Measurements from ENCODE around the gene BCKDK.

The BCKDK gene

DNA sequence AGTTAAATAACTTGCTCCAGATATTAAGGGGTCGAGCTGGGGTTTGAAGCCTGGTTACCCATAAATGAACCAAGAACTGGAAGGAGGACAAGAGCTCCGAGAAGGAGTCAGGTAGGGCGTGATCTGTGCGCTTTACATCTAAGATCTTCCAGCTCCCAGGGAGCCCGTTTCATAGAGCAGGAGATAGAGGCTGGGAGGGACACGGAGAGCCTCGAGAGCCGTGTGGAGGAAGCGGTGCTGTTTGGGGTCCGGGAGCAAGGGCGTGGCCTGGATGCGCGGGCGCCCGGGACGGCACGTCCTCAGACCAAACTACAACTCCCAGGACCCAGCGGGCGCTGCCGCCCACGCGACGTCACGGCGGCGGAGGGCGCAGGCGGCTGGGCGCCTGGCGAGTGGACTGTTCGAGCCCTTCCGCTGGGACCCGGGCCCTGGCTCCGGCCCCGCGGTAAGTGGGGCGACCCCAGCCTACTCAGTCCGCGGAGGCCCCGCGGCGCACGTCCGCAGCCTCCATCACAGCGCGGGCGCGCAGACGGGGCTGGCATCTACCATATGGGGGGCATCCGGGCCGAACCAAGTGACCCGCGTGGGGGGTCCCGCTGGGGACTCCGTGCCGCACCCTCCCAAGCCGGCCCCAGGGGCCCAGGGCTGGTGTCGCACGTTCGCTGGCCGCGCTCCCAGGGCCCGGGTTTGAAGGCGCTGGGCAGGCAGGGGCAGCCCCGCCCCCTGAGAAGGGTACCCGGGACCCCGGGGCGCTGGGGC lies at the start of gene BCKDK:
Gene BCKDK, plus strand, starts transcription at position 352 of the 759 bp plus-strand sequence. CDS start 838 bp downstream, outside the sequence.
- peak; percentile 14 for DNase-seq

- DNase-seq, result no peak
These were observed 46.9 kb upstream of the BCKDK start for GRCh38 chr16:31061126-31061812.

- DNase-seq, result no peak
These were observed 46.3 kb upstream of the BCKDK start for GRCh38 chr16:31061813-31062440.

DNA sequence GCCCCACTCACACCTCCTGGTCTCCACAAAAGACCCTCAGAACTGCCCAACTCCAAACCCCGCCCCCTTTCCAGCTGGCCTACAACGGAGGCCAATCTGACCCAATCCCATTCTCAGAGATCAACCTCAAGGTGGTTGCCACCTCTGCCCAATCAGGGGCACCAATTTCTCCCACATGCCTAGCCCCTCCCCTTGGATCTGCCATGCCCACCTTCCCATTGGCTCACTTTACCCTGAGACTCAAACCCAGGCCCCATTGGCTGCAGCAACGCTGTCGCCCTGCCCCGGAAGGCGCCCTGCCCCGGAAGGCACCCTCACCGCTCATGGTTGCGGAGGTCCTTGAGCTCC lies 44.7 kb upstream of the BCKDK start:
- no peak for DNase-seq

DNA sequence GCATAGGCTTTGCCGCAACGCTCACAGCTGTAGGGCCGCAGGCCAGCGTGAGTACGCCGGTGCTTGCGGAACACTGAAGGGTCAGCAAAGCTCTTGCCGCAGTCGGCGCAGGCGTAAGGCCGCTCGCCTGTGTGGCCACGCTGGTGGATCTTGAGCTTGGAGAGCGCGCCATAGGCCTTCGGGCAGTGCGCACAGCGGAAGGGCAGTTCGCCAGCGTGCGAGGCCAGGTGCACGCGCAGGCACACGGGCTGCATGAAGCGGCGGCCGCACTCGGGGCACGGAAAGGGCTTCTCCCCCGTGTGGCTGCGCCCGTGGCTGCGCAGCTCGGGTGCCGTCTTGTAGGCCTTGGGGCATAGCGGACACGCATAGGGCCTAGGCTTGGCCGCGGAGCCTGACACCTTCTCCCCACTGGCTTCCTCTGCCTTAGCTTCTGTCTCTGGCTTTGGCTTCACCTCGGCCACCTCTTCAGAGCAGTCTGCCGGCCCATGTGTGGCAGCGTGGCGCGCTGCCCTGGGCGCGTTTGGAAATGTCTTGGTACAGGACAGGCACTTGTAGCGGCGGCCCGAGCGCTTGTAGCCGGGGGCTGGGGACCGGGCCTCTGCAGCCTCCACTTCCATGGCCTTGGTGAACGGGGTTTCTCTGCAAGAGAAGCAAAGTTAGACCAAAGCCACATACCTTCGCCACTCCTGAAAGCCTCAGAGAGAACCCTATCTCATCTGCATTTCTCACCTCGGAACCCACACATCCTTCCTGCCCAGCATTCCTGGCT lies 44.2 kb upstream of the BCKDK start:
- DNase-seq, result no peak

- no peak for DNase-seq
These were observed 43.2 kb upstream of the BCKDK start for GRCh38 chr16:31064882-31065461.

DNA sequence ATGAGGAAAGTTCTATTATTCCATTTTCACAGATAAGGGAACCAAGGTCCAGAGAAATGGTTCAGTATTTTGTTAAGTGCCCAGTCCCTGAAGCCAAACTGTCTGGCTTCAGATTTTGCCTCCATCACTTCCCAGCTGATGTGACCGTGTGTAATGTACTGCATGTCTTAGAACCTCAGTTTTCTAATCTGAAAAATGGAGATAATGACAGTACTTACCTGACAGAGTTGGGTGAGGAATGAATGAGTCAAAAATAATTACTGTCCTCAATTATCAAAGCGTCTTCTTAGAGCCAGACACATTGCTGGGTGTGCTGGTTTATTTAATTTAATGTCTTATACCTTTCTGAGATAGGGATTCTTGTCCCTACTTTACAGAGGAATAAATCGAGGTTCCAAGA lies 40.8 kb upstream of the BCKDK start:
- DNase-seq, result no peak

- no peak for DNase-seq
These were observed 36.3 kb upstream of the BCKDK start for GRCh38 chr16:31071861-31072260.

DNA sequence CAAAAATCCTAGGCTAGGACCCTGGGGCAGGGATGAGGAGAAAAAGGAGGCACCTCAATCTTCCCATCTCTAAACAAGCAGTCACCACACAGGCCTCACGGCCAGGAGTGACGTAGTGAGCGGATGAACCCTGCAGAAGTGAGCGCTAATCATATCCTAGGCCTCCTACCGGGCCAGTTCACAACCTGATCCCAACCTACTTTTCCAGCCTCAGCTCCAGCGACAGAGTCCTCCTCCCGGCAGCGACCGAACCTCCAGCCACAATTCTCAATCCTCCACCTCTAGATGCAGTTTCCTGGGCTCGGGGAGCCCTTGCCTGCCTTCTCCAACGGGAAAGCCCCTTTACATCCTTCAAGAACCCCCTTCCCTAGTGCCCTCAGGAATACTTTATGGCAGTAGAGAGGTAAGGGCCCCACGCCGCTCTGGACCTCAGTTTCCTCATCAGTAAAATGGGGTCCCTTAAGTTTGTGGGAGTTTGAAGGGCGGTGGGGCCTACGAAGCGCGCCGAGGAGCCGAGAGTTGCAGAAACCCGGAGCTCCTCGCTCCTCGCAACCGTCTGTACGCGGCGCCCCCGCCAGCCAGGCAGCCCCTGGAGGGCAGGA lies 35.5 kb upstream of the BCKDK start:
- peak; percentile 42 for DNase-seq

- DNase-seq, result peak; percentile 83
These were observed 34.8 kb upstream of the BCKDK start for GRCh38 chr16:31073142-31073969.

- DNase-seq, result peak; percentile 99
These were observed 34.0 kb upstream of the BCKDK start, which contains the start of the genes ZNF646 and ZNF668 for GRCh38 chr16:31073970-31074813. ZNF646 (plus strand) TSS chr16:31074422; CDS start chr16:31076325, 1,903 bp downstream. ZNF668 (minus strand) TSS chr16:31074240; CDS start chr16:31064459, 9,781 bp downstream.

DNA sequence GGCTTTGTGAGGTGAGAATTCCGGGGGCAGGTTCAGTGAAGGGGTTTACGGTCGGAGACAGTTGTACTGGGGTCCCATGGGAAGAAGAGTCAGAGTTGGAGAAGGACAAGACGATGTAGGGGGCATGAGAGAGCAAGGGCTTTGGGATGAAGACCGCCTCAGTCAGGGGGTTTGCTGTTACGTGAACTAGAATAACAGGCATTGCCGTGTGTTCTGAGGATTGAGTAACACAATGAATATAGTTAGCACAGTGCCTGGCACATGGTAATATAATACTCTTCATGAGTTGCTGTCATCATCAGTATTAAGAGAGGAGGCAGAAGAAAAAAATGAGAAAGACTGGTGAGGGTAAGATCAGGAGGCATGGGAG lies 33.4 kb upstream of the BCKDK start:
- DNase-seq, result no peak

DNA sequence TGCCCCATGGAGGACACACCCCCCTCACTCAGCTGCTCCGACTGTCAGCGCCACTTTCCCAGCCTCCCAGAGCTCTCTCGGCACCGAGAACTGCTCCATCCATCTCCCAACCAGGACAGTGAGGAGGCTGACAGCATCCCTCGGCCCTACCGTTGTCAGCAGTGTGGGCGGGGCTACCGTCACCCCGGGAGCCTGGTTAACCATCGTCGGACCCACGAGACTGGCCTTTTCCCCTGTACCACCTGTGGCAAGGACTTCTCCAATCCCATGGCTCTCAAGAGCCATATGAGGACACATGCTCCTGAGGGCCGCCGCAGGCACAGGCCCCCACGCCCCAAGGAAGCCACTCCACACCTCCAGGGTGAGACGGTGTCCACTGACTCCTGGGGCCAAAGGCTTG lies 31.9 kb upstream of the BCKDK start:
- no peak for DNase-seq

DNA sequence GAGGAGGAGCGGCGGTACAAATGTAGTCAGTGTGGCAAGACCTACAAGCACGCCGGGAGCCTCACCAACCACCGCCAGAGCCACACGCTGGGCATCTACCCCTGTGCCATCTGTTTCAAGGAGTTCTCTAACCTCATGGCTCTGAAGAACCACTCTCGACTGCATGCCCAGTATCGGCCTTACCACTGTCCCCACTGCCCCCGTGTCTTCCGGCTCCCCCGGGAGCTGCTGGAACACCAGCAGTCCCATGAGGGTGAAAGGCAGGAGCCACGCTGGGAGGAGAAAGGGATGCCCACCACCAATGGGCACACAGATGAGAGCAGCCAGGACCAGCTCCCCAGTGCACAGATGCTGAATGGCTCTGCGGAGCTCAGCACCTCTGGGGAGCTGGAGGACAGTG lies 31.2 kb upstream of the BCKDK start:
- DNase-seq, result no peak

DNA sequence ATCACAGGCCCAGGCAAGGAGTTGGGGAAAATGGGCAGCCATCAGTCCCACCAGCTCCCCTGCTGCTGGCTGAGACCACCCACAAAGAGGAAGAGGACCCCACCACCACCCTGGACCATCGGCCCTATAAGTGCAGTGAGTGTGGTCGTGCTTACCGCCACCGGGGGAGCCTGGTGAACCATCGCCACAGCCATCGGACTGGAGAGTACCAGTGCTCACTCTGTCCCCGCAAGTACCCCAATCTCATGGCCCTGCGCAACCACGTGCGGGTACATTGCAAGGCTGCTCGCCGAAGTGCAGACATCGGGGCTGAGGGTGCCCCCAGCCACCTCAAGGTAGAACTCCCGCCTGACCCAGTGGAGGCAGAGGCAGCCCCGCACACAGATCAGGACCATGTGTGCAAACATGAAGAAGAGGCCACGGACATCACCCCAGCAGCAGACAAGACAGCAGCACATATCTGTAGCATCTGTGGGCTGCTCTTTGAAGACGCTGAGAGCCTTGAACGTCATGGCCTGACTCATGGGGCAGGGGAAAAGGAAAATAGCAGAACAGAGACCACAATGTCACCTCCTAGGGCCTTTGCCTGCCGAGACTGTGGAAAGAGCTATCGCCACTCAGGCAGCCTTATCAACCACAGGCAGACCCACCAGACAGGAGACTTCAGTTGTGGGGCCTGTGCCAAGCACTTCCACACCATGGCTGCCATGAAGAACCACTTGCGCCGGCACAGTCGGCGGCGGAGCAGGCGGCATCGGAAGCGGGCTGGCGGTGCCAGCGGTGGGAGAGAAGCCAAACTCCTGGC lies 30.4 kb upstream of the BCKDK start:
- no peak for DNase-seq

DNA sequence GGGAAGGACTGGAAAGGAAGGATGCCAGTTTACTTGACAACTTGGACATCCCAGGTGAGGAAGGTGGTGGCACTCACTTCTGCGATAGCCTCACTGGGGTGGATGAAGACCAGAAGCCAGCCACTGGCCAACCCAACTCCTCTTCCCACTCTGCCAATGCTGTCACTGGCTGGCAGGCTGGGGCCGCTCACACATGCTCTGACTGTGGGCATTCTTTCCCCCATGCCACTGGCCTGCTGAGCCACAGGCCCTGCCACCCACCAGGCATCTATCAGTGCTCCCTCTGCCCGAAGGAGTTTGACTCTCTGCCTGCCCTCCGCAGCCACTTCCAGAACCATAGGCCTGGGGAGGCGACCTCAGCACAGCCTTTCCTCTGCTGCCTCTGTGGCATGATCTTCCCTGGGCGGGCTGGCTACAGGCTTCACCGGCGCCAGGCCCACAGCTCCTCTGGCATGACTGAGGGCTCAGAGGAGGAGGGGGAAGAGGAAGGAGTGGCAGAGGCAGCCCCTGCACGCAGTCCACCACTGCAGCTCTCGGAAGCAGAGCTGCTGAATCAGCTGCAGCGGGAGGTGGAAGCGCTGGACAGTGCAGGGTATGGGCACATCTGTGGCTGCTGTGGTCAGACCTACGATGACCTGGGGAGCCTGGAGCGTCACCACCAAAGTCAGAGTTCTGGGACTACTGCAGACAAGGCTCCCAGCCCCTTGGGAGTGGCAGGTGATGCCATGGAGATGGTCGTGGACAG lies 29.4 kb upstream of the BCKDK start:
- no peak for DNase-seq

- DNase-seq, result no peak
These were observed 28.7 kb upstream of the BCKDK start for GRCh38 chr16:31079342-31079944.

DNA sequence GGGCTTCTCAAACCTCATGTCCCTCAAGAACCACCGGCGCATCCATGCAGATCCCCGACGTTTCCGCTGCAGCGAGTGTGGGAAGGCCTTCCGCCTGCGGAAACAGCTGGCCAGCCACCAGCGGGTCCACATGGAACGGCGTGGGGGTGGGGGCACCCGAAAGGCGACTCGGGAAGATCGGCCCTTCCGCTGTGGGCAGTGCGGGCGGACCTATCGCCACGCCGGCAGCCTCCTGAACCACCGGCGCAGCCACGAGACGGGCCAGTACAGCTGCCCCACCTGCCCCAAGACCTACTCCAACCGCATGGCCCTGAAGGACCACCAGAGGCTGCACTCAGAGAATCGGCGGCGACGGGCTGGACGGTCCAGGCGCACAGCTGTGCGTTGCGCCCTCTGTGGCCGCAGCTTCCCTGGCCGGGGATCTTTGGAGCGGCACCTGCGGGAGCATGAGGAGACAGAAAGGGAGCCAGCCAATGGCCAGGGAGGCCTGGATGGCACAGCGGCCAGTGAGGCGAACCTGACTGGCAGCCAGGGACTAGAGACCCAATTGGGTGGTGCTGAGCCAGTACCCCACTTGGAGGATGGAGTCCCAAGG lies 28.1 kb upstream of the BCKDK start:
- no peak for DNase-seq
